DMS 273 treated with DMSO at 0.1 percent for 48 hours (cell line): ENCODE results near the gene MAN2A2.
A peak's percentile ranks its signal among the peaks of the same experiment; 100 is the strongest.
"Not testable (repeated sequence)": the region's sequence is repeated elsewhere in the genome, so short reads cannot be mapped to it uniquely, and the experiment has no call there.

Experiments used
- DNase-seq: peaks from one replicate; lab custom pipeline; 2025; lab: John Stamatoyannopoulos, UW

MAN2A2 gene

GRCh38 chr15:90921887-90922286, 18.8 kb downstream of the MAN2A2 start:
- no peak for DNase-seq

- DNase-seq = not testable (repeated sequence)
Measured at GRCh38 chr15:90922712-90923322, 19.7 kb downstream of the MAN2A2 start.

- no peak for DNase-seq
Measured at GRCh38 chr15:90924375-90924774, 21.3 kb downstream of the MAN2A2 start.

- DNase-seq = not testable (repeated sequence)
Measured at GRCh38 chr15:90926766-90927165, 23.7 kb downstream of the MAN2A2 start.

GRCh38 chr15:90928106-90928505, 25.0 kb downstream of the MAN2A2 start:
- DNase-seq = not testable (repeated sequence)

GRCh38 chr15:90929246-90930019, 26.3 kb downstream of the MAN2A2 start:
- no peak for DNase-seq

- no peak for DNase-seq
Measured at GRCh38 chr15:90930861-90931574, 27.9 kb downstream of the MAN2A2 start.

- DNase-seq = no peak
Measured at GRCh38 chr15:90931575-90931827, 28.4 kb downstream of the MAN2A2 start.

- peak; percentile 33 for DNase-seq
Measured at GRCh38 chr15:90931828-90932659, 28.9 kb downstream of the MAN2A2 start, which contains the start of gene HDDC3. Gene HDDC3, minus strand, starts transcription at chr15:90932549. Its CDS starts 9 bp downstream, at chr15:90932540.

GRCh38 chr15:90932660-90932991, 29.5 kb downstream of the MAN2A2 start:
- DNase-seq = no peak

- DNase-seq = no peak
Measured at GRCh38 chr15:90933301-90933700, 30.2 kb downstream of the MAN2A2 start.

- DNase-seq = peak; percentile 35
Measured at GRCh38 chr15:90934256-90934948, 31.3 kb downstream of the MAN2A2 start.

GRCh38 chr15:90934949-90935751, 32.0 kb downstream of the MAN2A2 start, which contains the start of gene UNC45A:
Gene UNC45A, plus strand, starts transcription at chr15:90935285. Its CDS starts 40 bp downstream, at chr15:90935325.
- peak; percentile 30 for DNase-seq

GRCh38 chr15:90936823-90937222, 33.7 kb downstream of the MAN2A2 start:
- DNase-seq = no peak

- no peak for DNase-seq
Measured at GRCh38 chr15:90938261-90938660, 35.2 kb downstream of the MAN2A2 start.

- no peak for DNase-seq
Measured at GRCh38 chr15:90939756-90940155, 36.7 kb downstream of the MAN2A2 start.

GRCh38 chr15:90941038-90941437, 37.9 kb downstream of the MAN2A2 start:
- DNase-seq = no peak

- DNase-seq = no peak
Measured at GRCh38 chr15:90942354-90943120, 39.4 kb downstream of the MAN2A2 start.

- DNase-seq = no peak
Measured at GRCh38 chr15:90945091-90945490, 42.0 kb downstream of the MAN2A2 start.

- no peak for DNase-seq
Measured at GRCh38 chr15:90946538-90946937, 43.4 kb downstream of the MAN2A2 start.
